ENCODE data around the gene ACER2.
A peak's percentile ranks its signal among the peaks of the same experiment; 100 is the strongest.

ACER2 gene

GRCh38 chr9:19456996-19457692 is 48.3 kb downstream of the ACER2 start:
- FAIRE-seq, result peak; percentile 94

GRCh38 chr9:19457693-19458009 is 48.8 kb downstream of the ACER2 start:
- no peak for FAIRE-seq

GRCh38 chr9:19460243-19460642 is 51.4 kb downstream of the ACER2 start:
- FAIRE-seq, result no peak

GRCh38 chr9:19461135-19461534 is 52.3 kb downstream of the ACER2 start:
- FAIRE-seq, result no peak

DNA sequence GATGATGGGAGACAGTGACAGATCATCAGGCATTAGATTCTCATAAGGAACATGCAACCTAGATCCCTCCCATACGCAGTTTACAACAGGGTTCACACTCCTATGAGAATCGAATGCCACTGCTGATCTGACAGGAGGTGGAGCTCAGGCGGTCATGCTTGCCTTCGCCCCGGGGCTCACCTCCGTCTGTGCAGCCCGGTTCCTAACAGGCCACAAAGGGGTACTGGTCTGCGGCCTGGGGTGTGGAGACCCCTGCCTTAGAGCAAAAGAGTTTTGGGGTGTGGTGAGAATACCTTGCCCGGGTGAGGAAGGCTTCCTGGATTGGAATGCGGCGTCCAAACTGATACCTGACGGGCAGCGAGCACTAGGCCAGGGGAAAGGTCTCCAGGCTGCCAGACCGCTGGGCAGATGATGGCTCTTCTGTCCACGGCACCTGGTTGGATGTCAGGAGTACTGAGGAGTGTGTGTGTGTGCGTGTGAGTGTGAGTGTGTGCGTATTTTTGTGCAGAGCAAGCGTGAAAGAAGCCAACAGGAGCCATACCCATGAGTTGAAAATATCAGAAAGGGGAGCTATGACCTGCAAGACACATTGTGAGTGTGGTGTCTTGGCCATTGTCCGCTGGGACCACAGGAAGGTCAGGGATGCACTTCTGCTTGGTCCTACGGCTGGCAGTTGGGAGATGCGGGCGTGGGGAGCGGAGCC is 55.4 kb downstream of the ACER2 start:
- FAIRE-seq, result no peak

DNA sequence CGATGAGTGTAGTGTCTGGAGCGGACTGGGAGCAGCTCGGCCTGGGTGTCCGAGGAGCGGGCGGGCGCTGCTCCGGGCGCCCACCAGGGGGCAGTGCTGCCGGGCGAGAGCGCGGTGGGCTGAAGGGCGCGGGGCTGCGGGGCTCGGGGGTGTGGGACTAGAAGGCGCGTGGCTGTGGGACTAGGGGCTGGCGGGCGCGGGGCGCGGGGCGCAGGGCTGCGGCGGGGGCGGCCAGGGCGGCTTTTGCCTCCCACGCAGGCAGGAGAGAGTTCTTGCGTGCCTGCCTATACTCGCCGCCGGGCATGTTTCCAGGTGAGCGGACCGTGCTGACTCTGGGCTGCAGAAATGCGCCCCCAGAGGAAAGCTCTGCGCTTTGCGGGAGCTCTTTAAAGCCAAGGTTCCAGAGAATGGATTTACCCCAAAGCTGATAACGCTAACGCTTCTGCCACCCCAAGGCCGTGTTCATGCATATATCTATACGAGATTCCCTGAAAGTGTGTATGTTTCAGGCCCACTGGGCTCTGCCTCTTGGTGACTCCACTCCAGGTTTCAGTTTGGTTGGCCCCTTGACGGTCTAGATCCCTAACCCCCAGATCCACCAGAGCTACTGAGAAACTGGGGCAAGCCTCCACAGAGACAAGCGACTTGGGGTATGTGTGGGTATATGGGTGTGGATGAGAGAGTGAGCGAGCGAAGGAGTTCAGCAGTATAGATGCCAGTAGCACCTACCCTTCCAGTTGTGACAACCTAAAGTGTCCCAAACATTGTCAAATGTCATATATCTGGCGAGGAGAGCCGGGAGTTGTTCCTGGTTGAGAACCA is 56.2 kb downstream of the ACER2 start:
- no peak for FAIRE-seq

DNA sequence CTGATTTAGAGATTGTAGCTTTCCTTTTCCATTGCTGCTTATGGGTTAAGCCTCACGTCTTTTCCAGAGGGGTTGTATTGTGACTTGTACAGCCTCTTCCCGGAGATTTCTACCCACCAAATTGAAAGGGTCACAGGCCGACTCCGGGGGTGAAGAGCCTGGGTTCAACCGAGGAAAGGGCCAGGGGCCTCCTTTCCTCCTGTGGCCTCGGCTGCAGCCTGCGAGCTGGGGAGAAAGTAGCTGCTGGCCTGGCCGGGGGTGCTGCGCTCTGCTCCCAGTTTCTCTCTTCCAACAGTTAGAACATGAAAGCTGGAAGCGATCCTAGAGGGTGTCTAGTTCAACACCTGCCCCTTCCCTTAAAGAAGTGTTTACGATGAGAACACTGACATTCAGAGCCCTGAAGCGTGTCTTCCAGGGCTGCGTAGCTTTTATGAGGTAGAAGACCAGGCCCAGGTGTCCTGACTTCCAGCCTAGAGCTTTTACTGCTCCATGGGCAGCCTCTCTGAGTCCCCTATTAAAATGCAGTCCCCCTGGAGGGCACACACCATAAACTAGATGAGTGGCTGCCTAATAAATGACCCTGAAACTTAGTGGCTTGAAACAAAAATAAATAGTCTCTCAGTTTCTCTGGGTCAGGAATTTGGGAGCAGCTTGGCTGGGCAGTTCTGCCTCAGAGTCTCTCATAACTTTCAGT is 56.9 kb downstream of the ACER2 start:
- FAIRE-seq, result no peak

- no peak for FAIRE-seq
Measured at GRCh38 chr9:19466280-19466639, 57.5 kb downstream of the ACER2 start.

- FAIRE-seq, result no peak
Measured at GRCh38 chr9:19469271-19469670, 60.5 kb downstream of the ACER2 start.

GRCh38 chr9:19470567-19470966 is 61.8 kb downstream of the ACER2 start:
- FAIRE-seq, result no peak

DNA sequence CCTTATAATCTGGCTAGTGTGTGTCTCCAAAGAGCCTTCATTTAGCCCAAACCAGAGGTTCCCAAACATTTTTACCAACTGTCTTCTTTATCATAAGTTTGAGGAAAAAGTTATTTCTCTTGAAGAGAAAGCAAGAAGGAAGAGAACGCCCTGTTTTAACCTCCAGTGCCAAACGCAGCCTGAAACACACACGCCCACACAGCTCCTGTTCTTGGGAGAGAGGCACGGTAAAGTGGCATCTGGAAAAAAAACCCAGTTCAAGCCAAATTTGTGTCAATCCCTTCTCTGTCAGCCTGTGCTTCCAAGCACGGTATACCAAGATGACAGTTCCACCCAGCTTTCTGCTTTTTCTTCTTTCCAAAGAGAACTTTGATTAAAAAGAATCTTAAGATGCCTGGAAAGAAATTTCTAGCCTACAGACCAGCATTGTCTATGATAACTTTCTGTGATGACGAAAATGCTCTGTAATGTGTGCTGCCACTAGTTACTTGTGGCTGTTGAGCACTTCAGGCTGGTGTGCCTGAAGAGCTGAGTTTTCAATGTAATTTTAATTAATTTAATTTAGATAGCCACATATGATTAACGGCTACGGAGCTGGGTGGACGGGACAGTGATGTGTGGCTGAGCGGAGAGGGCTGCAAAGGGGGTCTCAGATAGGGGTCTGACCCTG is 62.3 kb downstream of the ACER2 start:
- FAIRE-seq, result no peak

- no peak for FAIRE-seq
Measured at GRCh38 chr9:19471737-19472648, 63.2 kb downstream of the ACER2 start.

DNA sequence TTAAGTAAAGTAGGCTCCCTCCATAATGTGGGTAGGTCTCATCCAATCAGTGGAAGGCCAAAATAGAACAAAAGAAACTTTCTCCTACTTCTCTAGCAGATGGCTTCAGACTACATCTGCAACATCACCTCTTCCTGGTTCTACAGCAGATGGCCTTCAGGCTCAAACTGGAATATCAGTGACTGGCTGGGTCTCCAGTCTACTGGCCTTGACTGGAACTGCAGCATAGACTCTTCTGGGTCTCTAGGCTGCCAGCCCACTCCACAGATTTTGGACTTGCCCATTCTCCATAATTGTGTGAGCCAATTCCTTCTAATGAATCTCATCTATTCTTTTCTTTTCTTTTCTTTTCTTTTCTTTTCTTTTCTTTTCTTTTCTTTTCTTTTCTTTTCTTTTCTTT is 64.8 kb downstream of the ACER2 start:
- no peak for FAIRE-seq

DNA sequence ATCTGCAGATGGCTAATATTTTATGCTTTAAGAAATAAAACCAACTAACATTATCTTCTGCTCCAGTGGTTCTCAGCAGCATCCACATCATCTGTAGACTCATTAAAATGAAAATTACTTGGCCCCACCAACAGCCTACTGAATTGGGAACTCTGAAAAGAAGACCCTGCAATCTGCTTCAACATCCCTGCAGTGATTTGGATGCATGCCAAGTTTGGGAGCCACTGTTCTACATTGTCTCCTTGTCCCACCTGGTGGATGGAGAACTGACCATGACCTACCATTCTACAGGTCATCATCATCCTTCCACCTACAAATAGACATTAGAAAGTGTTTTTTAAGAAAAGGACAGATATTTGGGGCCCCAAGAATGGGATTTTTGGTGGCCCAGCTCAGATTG is 71.1 kb downstream of the ACER2 start:
- no peak for FAIRE-seq

- FAIRE-seq, result no peak
Measured at GRCh38 chr9:19480345-19480744, 71.5 kb downstream of the ACER2 start.

DNA sequence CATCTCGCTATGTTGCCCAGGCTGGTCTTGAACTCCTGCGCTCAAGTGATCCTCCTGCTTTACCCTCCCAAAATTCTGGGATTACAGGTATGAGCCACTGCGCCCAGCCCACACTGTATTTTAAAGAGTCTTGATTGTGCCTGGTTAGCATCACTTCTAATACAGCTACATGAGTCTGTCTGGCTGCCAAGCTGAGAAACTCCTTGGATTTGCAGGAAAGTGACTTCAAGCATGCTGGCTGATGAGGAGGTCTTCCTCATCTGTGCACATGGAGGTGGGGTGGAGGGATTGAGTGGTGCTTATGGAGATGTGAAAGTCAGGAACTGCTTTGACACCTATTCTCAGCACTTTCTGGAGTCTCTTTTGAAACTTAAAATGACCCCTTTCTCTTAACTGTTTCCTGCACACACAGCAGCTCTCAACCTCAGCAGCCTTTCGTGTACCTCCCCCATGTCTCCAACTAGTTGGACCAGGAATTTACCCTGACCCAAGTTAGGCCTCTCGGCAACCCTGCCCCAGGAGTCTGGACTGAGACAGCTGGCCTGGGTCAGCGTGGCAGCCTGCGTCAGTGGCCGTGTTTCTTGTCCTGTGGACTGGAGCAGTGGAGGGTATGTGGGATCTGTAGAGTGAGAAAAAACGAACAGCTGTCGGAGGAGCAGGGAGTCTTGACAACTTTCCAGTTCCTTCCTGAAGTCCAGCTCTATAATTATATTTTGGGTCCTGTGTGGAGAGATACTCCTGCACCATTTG is 72.5 kb downstream of the ACER2 start:
- no peak for FAIRE-seq

- FAIRE-seq, result no peak
Measured at GRCh38 chr9:19481971-19482404, 73.2 kb downstream of the ACER2 start.

- FAIRE-seq, result no peak
Measured at GRCh38 chr9:19484699-19485098, 75.9 kb downstream of the ACER2 start.

- no peak for FAIRE-seq
Measured at GRCh38 chr9:19485193-19485592, 76.4 kb downstream of the ACER2 start.

DNA sequence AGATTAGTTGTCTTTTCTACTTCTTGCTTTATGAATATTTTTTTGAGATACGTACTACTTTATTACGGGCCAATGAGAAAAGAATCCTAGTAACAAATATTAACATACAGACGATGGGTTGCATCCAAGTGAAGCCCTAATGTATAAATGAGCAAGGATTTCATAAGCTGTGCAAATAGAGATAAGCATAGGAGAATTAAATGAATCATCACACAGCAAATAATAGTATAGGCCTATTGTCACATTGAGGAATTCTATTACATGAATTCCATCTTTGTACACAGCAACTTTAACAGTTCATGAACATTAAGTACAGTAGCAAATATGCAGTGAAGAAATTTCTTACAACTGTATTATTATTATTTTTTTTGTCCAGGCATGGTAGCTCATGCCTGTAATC is 78.0 kb downstream of the ACER2 start:
- FAIRE-seq, result no peak

DNA sequence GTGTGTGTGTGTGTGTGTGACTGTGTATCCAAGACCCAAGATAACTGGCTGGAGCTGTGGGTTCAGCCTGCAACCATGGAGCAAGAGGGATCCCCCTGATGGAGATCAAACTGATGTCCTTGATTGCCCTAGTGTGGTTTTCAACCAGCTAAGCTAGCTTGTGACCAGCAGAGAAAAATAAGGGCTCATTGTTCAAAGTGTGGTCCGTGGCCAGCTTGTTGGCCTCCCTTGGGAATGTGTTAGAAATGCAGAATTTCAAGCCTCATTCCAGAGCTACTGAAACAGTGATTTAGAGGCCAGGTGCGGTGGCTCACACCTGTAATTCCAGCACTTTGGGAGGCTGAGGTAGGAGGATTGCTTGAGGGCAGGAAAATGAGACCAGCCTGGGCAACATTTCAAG is 79.9 kb downstream of the ACER2 start:
- FAIRE-seq, result no peak

All from A204.1 (cell line).